ENCODE results near the gene SATB1. TPM values are rescaled to one million over a fixed set of nuclear protein-coding genes. Genes with fewer than 3 reads are reported as not detected.

Gene SATB1
- polyA plus RNA-seq, 4 donors = 8.1 to 30.6 (median 10.1) TPM

DNA sequence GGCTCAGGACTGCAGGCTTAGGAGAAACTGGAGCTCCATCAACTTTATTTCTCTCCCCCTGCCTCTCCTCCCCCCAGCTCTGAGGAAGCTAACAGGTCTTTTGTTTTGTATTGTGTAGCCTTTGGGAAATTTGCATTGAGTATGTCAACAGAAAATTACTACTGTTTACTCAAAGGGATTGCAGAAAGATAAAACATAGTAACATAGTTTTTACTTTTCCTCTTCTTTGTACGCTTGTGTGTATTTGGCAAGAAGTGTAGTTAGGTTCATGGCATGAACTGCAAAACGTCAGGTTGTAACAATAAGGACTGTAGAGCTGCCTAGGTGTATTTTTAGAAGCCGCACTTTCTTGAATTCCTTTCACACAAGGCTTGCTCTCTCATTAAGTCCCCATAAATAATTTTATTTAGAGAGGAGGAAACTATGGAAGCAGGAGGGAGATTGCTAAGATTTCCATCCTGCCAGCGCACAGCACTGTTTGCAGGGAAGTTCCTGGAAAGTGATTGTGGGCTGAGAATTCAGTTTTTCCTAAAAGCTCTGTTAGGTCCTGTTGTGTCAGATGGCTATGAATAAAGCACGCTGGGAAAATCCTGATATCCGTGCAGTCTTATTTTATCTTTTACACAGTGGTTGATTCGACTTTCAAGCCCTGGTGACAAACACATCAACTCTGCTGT is 21.1 kb upstream of the SATB1 start:
- Histone ChIP-seq H3K9me3 (ENCODE audit: control insufficient read depth in 2 of 2, insufficient read depth in 1 of 2, low read depth in 1 of 2, low read length in 1 of 2) (peaks cover 1 to 10% of the 10 kb centered on the region in 2 donors), H3K36me3 (ENCODE audit: control insufficient read depth in 3 of 3, insufficient read depth in 2 of 3, low read depth in 1 of 3, low read length in 3 of 3) (no peaks in the 10 kb centered on the region), H3K27me3 (ENCODE audit: control insufficient read depth in 3 of 3, insufficient read depth in 3 of 3, low read length in 3 of 3) (peaks cover 0 to 36% (median 2%) of the 10 kb centered on the region in 3 donors), H3K27ac (ENCODE audit: low read depth in 1 of 3, low read length in 2 of 3) (peak overlapping the region in 1 of 3 donors; percentile 43), H3K4me1 (ENCODE audit: control insufficient read depth in 3 of 3, insufficient read depth in 2 of 3, low read depth in 1 of 3, low read length in 2 of 3) (peaks cover 0 to 18% (median 2%) of the 10 kb centered on the region in 3 donors), H3K4me3 (ENCODE audit: low read depth in 1 of 3, low read length in 3 of 3) (peak overlapping the region in 1 of 3 donors; percentile 57)
- FAIRE-seq = no peak
- DNase-seq = no peak
- WGBS, 3 donors = 30 to 44% (median 41%) methylated on average over 7 of the region's 7 CpGs

DNA sequence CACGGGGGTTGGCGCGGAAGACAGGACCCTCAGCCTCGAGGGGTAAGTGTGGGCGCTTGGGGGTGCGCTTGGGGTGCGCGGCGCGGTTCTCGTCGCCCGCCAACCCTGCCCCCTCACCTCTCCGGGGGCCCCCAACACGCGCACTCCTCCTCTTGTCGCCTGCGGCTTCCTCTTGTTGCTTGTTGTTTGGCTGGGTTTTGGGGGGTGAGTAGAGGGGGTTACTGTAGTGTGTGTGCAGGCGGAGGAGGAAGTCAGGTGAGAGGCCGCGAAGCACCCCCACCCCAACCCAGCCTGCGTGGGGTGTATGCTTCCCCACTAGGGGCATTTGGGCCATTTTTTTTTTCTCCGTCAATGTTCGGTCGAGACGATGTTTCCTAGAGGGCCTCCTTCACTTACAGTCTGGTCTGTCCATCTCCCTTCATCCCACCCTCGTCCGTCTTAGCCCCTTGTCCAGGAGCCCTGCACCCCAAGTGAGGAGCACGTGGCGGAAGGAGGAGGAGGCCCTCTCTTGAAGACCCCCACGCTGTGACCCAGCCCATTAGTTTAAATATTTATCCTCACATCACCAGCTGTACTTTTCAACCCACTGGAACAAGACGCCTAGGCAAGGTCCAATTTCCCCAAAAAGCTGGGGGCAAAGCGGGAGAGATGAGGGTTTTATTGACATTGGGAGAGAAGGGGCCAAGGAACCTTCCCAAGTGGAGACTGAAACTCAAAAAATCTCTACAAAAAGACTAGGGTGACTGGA is 20.4 kb upstream of the SATB1 start:
- WGBS, 3 donors = 3 to 5% (median 4%) methylated on average over 28 to 33 of the region's 33 CpGs
- DNase-seq = peak; percentile 45 to 46
- FAIRE-seq = no peak
- peaks cover 0 to 18% (median 2%) of the 10 kb centered on the region in 3 donors for H3K4me1 ChIP-seq (ENCODE audit: control insufficient read depth in 3 of 3, insufficient read depth in 2 of 3, low read depth in 1 of 3, low read length in 2 of 3)
- peak overlapping the region; percentile 55 to 59 (median 57) for H3K4me3 ChIP-seq (ENCODE audit: low read depth in 1 of 3, low read length in 3 of 3)
- H3K36me3 ChIP-seq (ENCODE audit: control insufficient read depth in 3 of 3, insufficient read depth in 2 of 3, low read depth in 1 of 3, low read length in 3 of 3) = no peaks in the 10 kb centered on the region
- H3K27ac ChIP-seq (ENCODE audit: low read depth in 1 of 3, low read length in 2 of 3) = peak overlapping the region in 1 of 3 donors; percentile 43
- H3K9me3 ChIP-seq (ENCODE audit: control insufficient read depth in 2 of 2, insufficient read depth in 1 of 2, low read depth in 1 of 2, low read length in 1 of 2) = peaks cover 1 to 10% of the 10 kb centered on the region in 2 donors
- peaks cover 0 to 36% (median 2%) of the 10 kb centered on the region in 3 donors for H3K27me3 ChIP-seq (ENCODE audit: control insufficient read depth in 3 of 3, insufficient read depth in 3 of 3, low read length in 3 of 3)

DNA sequence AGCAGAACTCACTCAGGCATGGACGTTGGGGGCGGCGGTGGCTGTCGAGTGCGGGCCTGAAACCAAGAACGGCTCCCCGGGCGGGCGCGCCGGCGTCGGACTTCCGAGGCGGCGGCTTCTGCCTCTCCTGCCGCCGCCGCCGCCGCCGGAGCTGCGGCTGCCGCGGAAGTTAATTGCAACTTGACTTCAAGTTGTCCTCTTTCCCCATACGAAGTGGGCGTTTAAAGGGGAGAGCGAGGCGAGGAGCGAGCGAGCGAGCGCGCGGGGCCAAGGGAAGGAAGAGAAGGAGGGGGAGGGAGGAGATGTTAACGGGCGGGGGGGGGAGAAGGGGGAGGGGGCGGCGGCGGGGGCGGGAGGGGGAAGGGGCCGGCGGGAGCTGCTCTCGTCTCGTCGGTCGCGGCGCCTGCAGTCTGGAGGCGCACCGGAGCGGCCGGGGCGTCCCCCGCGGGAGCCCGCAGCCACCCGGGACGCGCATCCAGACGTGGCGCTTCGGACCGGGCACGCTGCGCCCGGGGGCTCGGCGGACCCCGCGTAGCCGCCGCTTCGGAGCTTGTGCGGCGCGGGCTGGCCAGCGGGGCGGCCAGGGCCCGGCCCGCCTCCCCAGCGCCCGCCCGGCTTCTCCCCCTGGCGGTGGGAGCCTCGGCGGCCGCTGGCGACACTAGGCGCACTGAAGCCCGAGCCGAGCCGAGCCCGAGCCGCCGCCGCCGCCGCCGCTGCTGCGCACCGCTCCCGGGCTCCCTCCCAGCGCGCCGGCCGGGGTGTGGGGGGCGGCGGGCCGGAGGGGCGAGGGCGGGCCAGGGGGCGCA is 19.7 kb upstream of the SATB1 start:
- no peak for FAIRE-seq
- H3K27ac ChIP-seq (ENCODE audit: low read depth in 1 of 3, low read length in 2 of 3) = peak overlapping the region; percentile 25 to 74 (median 52)
- peaks cover 1 to 10% of the 10 kb centered on the region in 2 donors for H3K9me3 ChIP-seq (ENCODE audit: control insufficient read depth in 2 of 2, insufficient read depth in 1 of 2, low read depth in 1 of 2, low read length in 1 of 2)
- peaks cover 0 to 18% (median 2%) of the 10 kb centered on the region in 3 donors for H3K4me1 ChIP-seq (ENCODE audit: control insufficient read depth in 3 of 3, insufficient read depth in 2 of 3, low read depth in 1 of 3, low read length in 2 of 3)
- no peaks in the 10 kb centered on the region for H3K36me3 ChIP-seq (ENCODE audit: control insufficient read depth in 3 of 3, insufficient read depth in 2 of 3, low read depth in 1 of 3, low read length in 3 of 3)
- peak; percentile 66 to 90 for DNase-seq
- 1% methylated on average over 46 to 107 of the region's 113 CpGs for WGBS, 3 donors
- H3K4me3 ChIP-seq (ENCODE audit: low read depth in 1 of 3, low read length in 3 of 3) = peak overlapping the region; percentile 55 to 59 (median 57)
- H3K27me3 ChIP-seq (ENCODE audit: control insufficient read depth in 3 of 3, insufficient read depth in 3 of 3, low read length in 3 of 3) = peaks cover 0 to 39% (median 2%) of the 10 kb centered on the region in 3 donors

DNA sequence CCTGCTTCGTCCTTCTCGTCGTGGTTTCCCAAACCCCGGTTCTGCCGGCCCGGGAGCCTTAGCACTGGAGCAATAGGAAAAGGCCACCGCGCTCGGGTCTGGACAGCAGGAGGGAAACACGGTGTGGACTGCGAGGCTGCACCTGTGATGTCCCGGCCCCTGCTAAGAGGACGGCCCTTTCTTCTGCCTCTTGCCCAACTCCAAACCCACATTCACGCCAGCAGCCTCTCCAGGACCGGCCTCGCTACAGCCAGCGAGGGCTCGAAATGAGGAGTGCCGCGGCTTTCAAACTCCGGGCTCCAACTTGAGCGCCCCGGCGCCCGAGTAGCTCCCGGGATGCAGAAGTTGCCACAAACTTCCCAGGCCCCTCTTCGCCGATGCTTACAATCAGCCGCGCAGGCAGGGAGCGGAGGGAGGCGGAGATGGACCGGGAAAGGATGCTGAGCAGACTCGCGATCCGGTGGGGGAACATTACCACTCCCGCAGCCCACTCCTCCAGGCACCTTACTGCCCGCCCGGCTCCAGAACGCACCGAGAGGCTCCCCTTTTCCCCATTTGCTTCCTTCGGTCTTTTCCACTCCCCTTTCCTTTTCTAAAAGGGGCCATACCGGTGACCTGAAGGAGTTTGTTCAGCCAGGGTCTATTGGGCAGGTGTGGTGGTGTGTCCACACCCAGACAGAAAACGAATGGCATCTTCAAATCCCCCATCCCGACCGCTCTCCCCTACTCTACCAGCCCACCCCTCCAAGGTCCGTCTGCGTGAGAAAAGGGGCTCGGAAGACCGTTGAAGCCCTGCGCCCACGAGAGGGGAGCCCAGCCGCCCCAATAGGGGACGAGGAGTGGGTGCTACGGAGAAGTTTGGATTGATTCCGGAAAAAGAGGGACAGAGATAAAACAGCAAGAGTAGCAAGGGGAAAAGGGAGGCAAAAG is 18.8 kb upstream of the SATB1 start:
- DNase-seq (peak in 1 of 2 donors; percentile 47), FAIRE-seq (no peak)
- peaks cover under 1 to 3% of the 10 kb centered on the region in 2 donors for H3K9me3 ChIP-seq (ENCODE audit: control insufficient read depth in 2 of 2, insufficient read depth in 1 of 2, low read depth in 1 of 2, low read length in 1 of 2)
- peaks cover 0 to 18% (median 2%) of the 10 kb centered on the region in 3 donors for H3K4me1 ChIP-seq (ENCODE audit: control insufficient read depth in 3 of 3, insufficient read depth in 2 of 3, low read depth in 1 of 3, low read length in 2 of 3)
- peaks cover 0 to 39% (median 2%) of the 10 kb centered on the region in 3 donors for H3K27me3 ChIP-seq (ENCODE audit: control insufficient read depth in 3 of 3, insufficient read depth in 3 of 3, low read length in 3 of 3)
- H3K36me3 ChIP-seq (ENCODE audit: control insufficient read depth in 3 of 3, insufficient read depth in 2 of 3, low read depth in 1 of 3, low read length in 3 of 3) = no peaks in the 10 kb centered on the region
- 0 to 1% (median 0%) methylated on average over 56 of the region's 56 CpGs for WGBS, 3 donors
- peak overlapping the region; percentile 55 to 59 (median 56) for H3K4me3 ChIP-seq (ENCODE audit: low read depth in 1 of 3, low read length in 3 of 3)
- H3K27ac ChIP-seq (ENCODE audit: low read depth in 1 of 3, low read length in 2 of 3) = peak overlapping the region in 2 of 3 donors; percentile 16 to 25

DNA sequence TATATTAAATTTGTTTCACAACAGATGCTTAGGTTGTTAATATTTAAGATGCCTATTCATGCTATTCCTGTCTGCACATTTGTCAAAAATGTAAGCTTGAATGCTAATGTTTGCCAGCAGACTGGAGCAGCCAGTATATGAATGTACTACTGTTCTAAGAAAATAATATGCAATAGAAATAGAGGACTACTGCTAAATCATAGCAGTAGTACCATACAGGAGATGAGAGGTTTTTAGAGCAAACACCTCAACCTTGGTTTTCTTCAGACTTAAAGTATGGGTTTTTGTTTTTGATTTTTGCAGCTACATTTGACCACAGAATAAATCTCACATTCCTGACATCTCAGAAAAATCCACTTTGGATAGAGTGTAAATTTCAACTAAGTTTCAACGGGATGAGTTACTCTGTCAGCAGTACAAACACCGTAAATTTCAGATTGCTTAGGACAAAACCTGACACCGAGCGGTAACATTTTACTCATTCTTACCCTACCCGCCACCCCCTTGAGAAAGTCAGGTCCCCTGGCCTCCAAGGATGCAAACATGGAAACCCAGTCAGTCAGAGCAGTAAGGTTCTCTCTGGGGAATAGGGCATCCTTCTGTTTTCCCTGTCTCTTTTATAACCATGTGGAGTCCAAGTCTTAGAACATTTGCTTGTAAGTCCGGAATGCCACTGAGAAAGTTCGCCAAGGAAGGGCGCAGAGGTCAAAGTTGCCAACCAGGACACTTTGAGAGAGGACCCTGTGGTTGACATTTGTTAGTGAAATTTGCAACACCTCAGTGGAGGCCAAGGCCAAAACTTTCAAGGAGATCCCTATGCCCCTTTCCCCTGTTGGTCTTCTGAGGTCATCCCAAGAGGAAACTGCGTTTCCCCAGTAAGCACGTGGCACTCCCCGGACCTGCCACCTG is 17.9 kb upstream of the SATB1 start:
- H3K4me3 ChIP-seq (ENCODE audit: low read depth in 1 of 3, low read length in 3 of 3) = peak overlapping the region; percentile 55 to 59 (median 56)
- peaks cover 0 to 45% (median 6%) of the 10 kb centered on the region in 3 donors for H3K27me3 ChIP-seq (ENCODE audit: control insufficient read depth in 3 of 3, insufficient read depth in 3 of 3, low read length in 3 of 3)
- WGBS, 3 donors = 50 to 56% (median 52%) methylated on average over 11 of the region's 11 CpGs
- DNase-seq (no peak), FAIRE-seq (no peak)
- H3K4me1 ChIP-seq (ENCODE audit: control insufficient read depth in 3 of 3, insufficient read depth in 2 of 3, low read depth in 1 of 3, low read length in 2 of 3) = peaks cover 0 to 18% (median 2%) of the 10 kb centered on the region in 3 donors
- no peaks in the 10 kb centered on the region for H3K9me3 ChIP-seq (ENCODE audit: control insufficient read depth in 2 of 2, insufficient read depth in 1 of 2, low read depth in 1 of 2, low read length in 1 of 2)
- peak overlapping the region in 1 of 3 donors; percentile 19 for H3K27ac ChIP-seq (ENCODE audit: low read depth in 1 of 3, low read length in 2 of 3)
- H3K36me3 ChIP-seq (ENCODE audit: control insufficient read depth in 3 of 3, insufficient read depth in 2 of 3, low read depth in 1 of 3, low read length in 3 of 3) = no peaks in the 10 kb centered on the region

DNA sequence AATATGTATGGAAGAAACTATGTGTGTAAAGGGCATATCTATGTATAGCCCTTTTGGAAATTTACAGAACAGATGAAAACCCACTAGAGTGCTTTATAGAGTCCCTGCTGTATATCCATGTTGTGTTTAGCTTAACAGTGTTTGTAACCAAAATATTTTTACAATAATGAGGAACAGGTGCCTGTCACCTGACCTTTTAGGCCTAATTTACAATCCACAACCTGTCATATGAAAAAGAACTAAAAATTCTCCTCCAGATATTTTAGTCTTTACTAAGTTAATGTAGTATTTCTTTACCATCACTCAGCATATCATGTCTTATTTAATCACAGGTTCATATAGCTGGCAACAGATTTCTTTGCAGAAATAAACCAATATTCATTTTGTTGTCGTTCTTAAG is 16.4 kb upstream of the SATB1 start:
- Histone ChIP-seq H3K4me1 (ENCODE audit: control insufficient read depth in 3 of 3, insufficient read depth in 2 of 3, low read depth in 1 of 3, low read length in 2 of 3) (peaks cover 0 to 18% (median 2%) of the 10 kb centered on the region in 3 donors), H3K4me3 (ENCODE audit: low read depth in 1 of 3, low read length in 3 of 3) (no peak overlapping the region), H3K27ac (ENCODE audit: low read depth in 1 of 3, low read length in 2 of 3) (no peak overlapping the region), H3K9me3 (ENCODE audit: control insufficient read depth in 2 of 2, insufficient read depth in 1 of 2, low read depth in 1 of 2, low read length in 1 of 2) (no peaks in the 10 kb centered on the region), H3K36me3 (ENCODE audit: control insufficient read depth in 3 of 3, insufficient read depth in 2 of 3, low read depth in 1 of 3, low read length in 3 of 3) (no peaks in the 10 kb centered on the region), H3K27me3 (ENCODE audit: control insufficient read depth in 3 of 3, insufficient read depth in 3 of 3, low read length in 3 of 3) (peaks cover 0 to 42% (median 6%) of the 10 kb centered on the region in 3 donors)
- WGBS, 3 donors = 82 to 91% (median 84%) methylated on average over 1 of the region's 1 CpG
- no peak for DNase-seq
- no peak for FAIRE-seq

All from small intestine (tissue), 7 donors.